ENCODE data around the gene EGR1.

EGR1 gene

DNA sequence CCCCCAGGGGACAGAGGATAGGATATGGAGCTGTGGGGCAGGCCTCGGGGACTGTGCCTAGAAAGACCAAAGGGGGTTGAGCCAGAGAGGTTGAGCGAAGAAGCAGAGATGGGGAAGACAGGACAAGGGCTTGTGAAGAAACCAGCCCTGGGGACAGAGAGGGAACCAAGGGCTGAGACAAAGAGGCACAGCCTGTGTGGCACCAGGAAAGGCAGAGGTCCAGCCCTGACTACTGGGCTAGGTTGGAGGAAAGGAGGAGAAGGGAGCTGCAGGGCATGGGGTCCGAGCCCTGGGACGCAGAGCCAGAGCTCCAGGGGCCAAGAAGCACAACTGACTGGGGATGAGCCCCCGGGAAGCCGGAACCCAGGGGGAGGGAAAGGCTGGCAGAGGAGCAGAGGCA is 17.2 kb upstream of the EGR1 start:
- H3K27ac Mint-ChIP-seq, result no peak overlapping the region
- DNase-seq (no peak), ATAC-seq (no peak)
- no peaks in the 10 kb centered on the region for H3K9me3 Mint-ChIP-seq
- H3K4me3 Mint-ChIP-seq, result no peak overlapping the region
- peaks cover 4% of the 10 kb centered on the region for H3K27me3 Mint-ChIP-seq
- no peaks in the 10 kb centered on the region for H3K36me3 Mint-ChIP-seq (ENCODE audit: low read depth)
- peaks cover 6% of the 10 kb centered on the region for H3K4me1 Mint-ChIP-seq

DNA sequence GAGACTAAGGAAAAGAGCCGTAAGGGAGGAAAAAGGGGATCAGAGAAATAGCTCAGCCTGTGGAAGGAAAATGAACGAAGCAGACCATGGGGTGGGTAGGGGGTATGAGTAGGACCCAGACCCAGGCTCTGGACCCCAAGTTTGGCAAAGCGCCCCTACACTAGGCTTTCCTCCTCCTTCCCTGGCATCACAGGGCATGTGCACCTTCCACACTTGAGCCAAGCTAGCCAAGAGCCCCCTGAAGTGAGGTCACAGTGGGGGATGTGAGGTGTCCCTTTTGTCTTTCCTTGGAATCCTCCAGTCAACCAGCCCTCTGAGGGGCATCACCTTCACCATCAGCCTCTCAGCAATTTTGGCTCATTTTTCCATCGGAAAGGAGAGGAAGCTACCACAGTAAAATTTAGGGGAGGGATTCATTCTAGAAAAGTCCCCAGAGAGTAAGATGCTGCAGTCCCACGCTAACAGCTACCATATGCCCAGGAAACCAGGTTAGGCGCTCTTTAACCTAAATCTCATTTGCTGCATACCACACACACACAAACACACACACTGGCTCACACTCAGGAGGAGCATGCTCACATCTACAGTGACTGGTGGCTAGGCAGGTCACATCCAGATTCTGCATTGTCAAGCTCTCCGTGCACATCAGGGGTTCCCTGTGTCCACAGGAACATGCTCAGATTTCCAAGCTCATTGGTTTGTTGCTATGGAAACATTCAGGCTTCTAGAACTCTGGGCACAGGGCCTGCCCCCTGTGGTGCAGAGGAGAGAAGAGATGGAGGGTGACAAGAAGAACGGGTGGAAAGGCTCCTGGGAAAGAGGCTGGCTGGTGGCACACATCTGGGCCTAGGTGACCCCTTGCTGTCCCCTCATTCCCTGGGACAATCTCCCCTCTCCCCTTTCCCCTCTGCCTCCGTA is 16.5 kb upstream of the EGR1 start:
- H3K27ac Mint-ChIP-seq, result no peak overlapping the region
- DNase-seq, result no peak
- no peaks in the 10 kb centered on the region for H3K9me3 Mint-ChIP-seq
- H3K27me3 Mint-ChIP-seq, result peaks cover 4% of the 10 kb centered on the region
- ATAC-seq, result no peak
- H3K4me1 Mint-ChIP-seq, result peaks cover 6% of the 10 kb centered on the region
- H3K4me3 Mint-ChIP-seq, result no peak overlapping the region
- H3K36me3 Mint-ChIP-seq (ENCODE audit: low read depth), result no peaks in the 10 kb centered on the region

DNA sequence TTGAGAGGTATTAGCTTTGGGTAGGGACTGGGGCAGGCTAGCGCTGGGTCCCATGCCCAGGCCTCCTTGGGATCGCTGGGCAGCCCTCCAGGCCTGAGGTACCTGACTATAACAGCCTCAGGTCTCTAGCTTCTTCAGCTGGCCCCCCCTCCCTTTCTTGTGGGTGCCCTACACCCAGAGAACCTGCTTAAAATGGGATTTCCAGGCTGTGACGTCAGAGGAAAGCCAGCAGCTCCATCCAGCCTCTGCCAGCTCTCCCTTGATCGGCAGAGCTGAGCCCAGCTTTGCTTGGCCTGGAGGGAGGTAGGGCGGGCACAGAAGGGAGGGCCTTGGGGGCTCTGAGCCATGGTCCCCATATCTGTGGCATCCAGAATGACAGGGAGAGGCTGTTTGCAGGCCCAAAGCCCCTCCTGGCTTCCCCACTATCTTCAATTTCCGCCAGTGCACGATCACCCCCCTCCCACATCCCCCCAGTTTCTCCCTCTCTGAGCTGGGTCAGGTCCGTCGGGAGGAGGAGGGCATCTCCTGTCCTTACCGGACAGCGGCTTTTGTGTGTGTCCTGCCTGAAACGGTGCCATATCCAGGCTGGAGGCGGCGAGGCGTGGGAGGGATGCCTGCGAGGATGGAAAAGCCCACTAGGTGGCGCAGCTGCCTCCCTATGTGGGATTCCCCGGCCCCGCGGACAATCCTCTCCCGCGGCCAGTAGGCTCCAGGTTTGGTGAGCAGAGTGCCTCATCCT is 15.6 kb upstream of the EGR1 start:
- DNase-seq, result peak; percentile 92
- H3K4me3 Mint-ChIP-seq, result peak overlapping the region; percentile 21
- H3K27ac Mint-ChIP-seq, result no peak overlapping the region
- peaks cover 4% of the 10 kb centered on the region for H3K27me3 Mint-ChIP-seq
- peak; percentile 70 for ATAC-seq
- peaks cover 6% of the 10 kb centered on the region for H3K4me1 Mint-ChIP-seq
- H3K9me3 Mint-ChIP-seq, result no peaks in the 10 kb centered on the region
- H3K36me3 Mint-ChIP-seq (ENCODE audit: low read depth), result no peaks in the 10 kb centered on the region

DNA sequence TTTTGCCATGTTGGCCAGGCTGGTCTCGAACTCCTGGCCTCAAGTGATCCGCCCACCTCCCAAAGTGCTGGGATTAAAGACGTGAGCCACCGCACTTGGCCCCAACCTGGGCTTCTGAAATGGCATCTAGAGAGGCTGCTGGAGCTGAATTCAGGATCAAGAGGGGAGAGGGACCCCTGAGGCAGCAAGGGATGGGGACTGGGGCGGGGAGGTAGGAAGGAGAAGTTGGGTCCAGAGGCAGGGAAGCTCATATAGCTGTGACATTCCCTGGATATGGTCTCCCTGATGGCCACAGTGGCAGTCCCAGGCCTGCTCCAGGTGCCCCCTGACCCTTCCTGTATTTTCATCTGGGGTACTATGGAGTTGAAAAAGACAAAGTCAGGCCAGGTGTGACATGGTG is 14.3 kb upstream of the EGR1 start:
- H3K4me3 Mint-ChIP-seq, result no peak overlapping the region
- ATAC-seq (no peak), DNase-seq (no peak)
- H3K27ac Mint-ChIP-seq, result no peak overlapping the region
- no peaks in the 10 kb centered on the region for H3K36me3 Mint-ChIP-seq (ENCODE audit: low read depth)
- peaks cover 4% of the 10 kb centered on the region for H3K27me3 Mint-ChIP-seq
- H3K4me1 Mint-ChIP-seq, result peaks cover 6% of the 10 kb centered on the region
- no peaks in the 10 kb centered on the region for H3K9me3 Mint-ChIP-seq

DNA sequence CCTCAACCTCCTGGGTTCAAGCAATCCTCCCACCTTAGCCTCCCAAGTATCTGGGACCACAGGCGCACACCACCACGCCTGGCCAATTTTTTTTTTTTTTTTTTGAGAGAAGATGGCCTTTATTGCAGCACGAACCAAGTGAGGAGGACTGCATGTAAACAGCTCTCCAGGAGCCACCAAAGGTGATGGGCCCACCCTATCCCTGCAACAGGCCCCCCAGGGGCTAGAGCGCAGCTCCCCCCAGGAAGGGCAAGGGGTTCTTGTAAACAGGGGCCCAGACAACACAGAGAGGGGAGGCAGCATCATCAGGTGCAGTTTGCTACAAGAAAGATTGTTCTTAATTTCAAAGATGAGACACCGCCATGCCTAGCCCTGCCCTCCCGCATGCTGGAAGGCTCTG is 12.6 kb upstream of the EGR1 start:
- H3K9me3 Mint-ChIP-seq, result no peaks in the 10 kb centered on the region
- H3K27ac Mint-ChIP-seq, result no peak overlapping the region
- H3K4me3 Mint-ChIP-seq, result no peak overlapping the region
- H3K4me1 Mint-ChIP-seq, result peaks cover 9% of the 10 kb centered on the region
- H3K36me3 Mint-ChIP-seq (ENCODE audit: low read depth), result no peaks in the 10 kb centered on the region
- ATAC-seq, result no peak
- peaks cover 4% of the 10 kb centered on the region for H3K27me3 Mint-ChIP-seq
- no peak for DNase-seq

DNA sequence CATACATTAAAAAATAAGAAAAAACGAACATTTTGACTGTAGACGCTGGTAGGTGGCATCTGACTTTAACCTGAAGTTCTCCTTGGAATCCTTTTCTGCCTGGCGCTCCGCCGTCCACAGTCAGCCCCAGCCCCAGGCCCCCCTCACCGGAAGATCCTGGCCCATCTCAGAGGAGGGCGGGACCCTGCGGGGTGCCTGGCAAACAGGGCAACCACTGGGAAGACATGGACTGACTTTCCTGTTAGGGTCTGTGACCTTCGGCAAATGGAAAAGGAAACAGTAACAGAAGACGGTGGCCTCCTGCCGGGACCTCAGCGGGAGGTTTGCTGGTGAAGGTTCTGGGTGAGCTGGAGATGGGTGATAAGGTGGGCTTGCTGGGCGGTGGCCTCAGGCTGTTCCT is 11.7 kb upstream of the EGR1 start:
- Mint-ChIP-seq H3K36me3 (ENCODE audit: low read depth) (no peaks in the 10 kb centered on the region), H3K4me1 (peaks cover 17% of the 10 kb centered on the region), H3K9me3 (no peaks in the 10 kb centered on the region), H3K4me3 (no peak overlapping the region), H3K27ac (no peak overlapping the region), H3K27me3 (no peaks in the 10 kb centered on the region)
- ATAC-seq (no peak), DNase-seq (no peak)

DNA sequence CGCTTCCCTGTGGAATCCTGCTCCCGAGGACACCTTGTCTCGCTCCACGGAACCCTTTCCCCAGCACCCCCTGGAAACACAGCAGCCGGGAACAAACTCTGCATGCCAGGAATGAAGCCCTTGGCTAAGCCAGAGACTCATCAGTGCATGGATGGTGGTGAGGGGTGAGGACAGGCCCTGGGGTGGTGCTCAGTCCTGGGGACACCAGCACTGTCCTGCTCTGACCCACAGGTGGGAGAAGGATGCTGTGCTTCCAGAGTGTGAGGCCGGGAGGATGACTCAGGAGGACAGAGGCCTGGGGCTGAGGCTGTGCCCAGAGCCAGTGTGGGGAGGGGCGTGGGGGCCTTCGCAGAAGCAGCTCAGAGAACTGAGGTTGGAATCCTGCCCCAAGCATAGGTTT is 11.2 kb upstream of the EGR1 start:
- Mint-ChIP-seq H3K27me3 (no peaks in the 10 kb centered on the region), H3K36me3 (ENCODE audit: low read depth) (no peaks in the 10 kb centered on the region)

DNA sequence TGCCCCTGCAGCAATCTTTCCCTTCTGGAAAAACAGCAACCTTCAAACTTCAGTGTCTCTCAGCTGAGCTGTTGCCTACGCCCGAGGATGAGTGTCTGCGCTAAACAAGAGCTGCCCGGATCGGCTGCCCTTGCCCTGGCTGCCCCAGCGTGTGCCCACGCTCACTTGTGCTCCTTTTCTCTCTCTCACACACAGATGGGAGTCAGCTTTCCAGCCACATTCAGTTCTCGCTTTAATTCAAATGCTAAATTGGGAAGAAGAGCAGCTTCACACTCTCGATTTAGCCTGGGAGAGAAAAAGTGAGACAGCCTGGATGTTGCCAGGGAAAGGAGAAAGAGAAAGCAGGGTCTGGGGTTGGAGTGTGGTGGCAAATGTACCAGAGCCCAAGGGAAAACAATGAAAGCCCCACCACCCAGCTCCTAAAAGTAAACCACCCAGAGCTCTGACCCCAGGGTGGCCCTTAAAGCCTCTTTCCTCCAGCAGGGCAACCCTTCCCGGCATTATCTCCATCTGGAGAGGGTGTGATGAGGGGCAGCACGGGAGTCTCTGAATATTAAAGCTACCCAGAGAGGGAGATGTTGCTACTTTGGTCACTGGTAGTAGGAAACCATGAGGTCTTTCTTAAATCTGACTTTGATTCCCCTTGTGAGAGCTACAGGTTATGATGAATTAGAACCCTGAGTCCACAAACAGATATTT is 9.9 kb upstream of the EGR1 start:
- Mint-ChIP-seq H3K27ac (no peak overlapping the region), H3K4me3 (no peak overlapping the region), H3K36me3 (ENCODE audit: low read depth) (no peaks in the 10 kb centered on the region), H3K9me3 (no peaks in the 10 kb centered on the region), H3K27me3 (no peaks in the 10 kb centered on the region), H3K4me1 (peaks cover 29% of the 10 kb centered on the region)
- ATAC-seq (no peak), DNase-seq (no peak)

More for the DNA sequence above, 11.2 kb upstream of the EGR1 start:
- H3K9me3 Mint-ChIP-seq, result no peaks in the 10 kb centered on the region
- peaks cover 23% of the 10 kb centered on the region for H3K4me1 Mint-ChIP-seq
- DNase-seq (no peak), ATAC-seq (no peak)
- no peak overlapping the region for H3K4me3 Mint-ChIP-seq
- no peak overlapping the region for H3K27ac Mint-ChIP-seq

DNA sequence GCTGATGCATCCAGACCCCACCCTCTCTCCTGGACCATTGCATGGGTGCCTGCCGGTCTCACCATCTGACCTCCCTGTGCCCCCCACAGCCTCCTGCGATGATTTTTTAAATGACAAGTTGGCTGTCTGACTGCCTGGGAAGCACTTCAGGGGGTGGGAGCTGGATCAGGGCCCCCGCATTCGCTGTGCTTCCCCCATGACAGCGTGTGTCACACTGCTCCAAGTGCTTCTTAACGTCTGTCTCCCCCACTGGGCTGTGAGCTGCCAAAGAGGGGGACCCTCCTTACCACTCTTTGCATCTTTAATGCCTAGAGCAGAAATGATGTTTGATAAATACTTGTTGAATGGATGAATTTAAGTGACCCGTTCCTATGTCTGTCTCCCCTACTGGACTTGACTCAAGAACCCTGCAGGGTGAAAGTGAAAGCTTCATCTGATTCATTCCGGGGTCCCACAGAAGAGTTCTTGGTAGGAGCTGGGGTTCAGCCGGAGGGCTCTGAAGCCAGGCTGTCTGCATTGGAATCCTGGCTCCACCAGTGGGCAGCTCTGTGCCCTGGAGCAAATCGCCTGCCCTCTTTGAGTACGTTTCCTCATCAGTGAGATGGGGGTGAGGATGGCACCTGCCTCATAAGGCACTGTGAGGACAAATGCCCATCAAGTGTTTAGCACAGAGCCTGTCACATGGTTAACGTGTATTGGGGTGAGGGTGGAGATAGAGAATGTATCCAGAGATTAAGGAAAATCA is 7.6 kb upstream of the EGR1 start:
- peaks cover 46% of the 10 kb centered on the region for H3K4me1 Mint-ChIP-seq
- no peaks in the 10 kb centered on the region for H3K27me3 Mint-ChIP-seq
- peak overlapping the region; percentile 86 for H3K27ac Mint-ChIP-seq
- H3K4me3 Mint-ChIP-seq, result peak overlapping the region; percentile 72
- no peak for DNase-seq
- ATAC-seq, result no peak
- no peaks in the 10 kb centered on the region for H3K36me3 Mint-ChIP-seq (ENCODE audit: low read depth)
- H3K9me3 Mint-ChIP-seq, result no peaks in the 10 kb centered on the region

DNA sequence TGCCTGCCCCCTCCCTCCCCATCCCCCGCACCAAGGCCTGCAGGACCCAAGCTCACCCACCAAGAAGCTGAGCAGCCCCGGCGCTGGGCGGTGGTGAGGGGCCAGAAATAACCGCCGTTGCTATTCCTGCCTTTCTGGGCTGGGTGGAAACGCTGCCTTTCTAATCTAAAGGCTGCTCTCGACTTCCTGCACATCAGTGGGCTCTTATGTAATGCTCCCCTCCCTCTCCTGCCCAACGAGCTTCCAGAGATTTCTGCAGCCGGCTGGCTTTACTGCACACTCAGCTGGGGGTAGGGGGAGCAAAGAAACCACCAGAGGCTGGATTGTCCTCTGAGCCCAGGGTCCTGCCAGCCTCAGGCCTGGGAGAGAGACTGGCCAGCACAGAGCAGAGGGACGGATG is 6.9 kb upstream of the EGR1 start:
- Mint-ChIP-seq H3K4me3 (peak overlapping the region; percentile 75), H3K27ac (peak overlapping the region; percentile 98), H3K4me1 (peaks cover 49% of the 10 kb centered on the region), H3K27me3 (no peaks in the 10 kb centered on the region), H3K9me3 (no peaks in the 10 kb centered on the region), H3K36me3 (ENCODE audit: low read depth) (no peaks in the 10 kb centered on the region)
- no peak for DNase-seq
- no peak for ATAC-seq

DNA sequence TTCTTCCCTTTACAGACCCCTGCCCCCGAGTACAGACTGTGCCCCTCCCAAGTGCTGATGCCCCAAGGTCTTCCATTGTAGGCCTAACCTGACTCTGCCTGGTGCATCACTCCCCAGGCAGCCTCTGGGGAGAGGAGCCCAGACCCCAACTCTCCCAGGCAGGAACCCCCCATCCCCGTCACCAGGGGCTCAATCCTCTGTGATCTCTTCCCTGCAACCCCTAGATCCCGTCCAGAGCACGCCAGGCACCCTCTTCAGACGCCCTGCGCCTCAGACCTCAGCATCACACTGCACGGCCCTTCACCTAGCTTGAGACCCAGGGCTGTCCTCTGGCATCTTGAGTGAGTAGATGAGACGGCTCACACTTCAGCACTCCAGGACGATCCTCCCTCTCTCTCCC is 6.4 kb upstream of the EGR1 start:
- peaks cover 51% of the 10 kb centered on the region for H3K4me1 Mint-ChIP-seq

DNA sequence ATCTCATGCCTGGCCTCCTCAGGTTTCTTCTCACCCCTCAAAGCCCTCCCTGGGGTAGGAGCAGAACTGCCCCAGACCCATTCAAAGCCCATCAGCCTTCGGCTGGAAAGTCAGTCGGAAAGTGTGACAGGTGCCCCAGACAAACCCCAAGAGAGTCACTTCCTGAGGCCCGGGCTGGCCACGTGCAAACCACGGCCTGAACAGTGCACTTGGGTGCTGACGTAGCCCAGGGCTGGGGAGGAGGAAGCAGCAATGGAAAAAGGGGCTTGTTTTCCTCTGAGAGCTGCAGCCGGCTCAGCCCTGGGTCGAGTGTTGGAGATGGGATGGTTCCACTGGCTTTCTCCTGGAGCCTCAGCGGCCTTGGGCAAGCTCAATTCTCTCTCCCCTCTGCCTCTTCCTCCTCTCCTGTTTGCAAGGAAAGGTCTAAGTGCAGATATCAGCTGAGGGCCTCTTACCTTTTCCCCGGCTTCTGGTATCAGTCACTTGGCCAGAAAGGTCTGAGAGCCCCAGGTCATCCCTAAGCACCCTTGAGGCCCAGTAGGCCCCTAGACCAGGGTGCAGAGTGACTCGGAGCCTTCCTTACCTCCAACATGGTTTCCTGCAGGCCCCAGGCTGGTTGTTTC is 5.9 kb upstream of the EGR1 start:
- Mint-ChIP-seq H3K4me1 (peaks cover 51% of the 10 kb centered on the region), H3K27ac (peak overlapping the region; percentile 98), H3K27me3 (no peaks in the 10 kb centered on the region), H3K9me3 (no peaks in the 10 kb centered on the region), H3K4me3 (peak overlapping the region; percentile 75), H3K36me3 (ENCODE audit: low read depth) (no peaks in the 10 kb centered on the region)
- ATAC-seq, result peak; percentile 87
- DNase-seq, result peak; percentile 90

More for the DNA sequence above, 6.4 kb upstream of the EGR1 start:
- Mint-ChIP-seq H3K27me3 (no peaks in the 10 kb centered on the region), H3K4me3 (peak overlapping the region; percentile 75), H3K36me3 (ENCODE audit: low read depth) (no peaks in the 10 kb centered on the region), H3K27ac (peak overlapping the region; percentile 98), H3K9me3 (no peaks in the 10 kb centered on the region)
- peak; percentile 21 for ATAC-seq
- DNase-seq, result no peak

DNA sequence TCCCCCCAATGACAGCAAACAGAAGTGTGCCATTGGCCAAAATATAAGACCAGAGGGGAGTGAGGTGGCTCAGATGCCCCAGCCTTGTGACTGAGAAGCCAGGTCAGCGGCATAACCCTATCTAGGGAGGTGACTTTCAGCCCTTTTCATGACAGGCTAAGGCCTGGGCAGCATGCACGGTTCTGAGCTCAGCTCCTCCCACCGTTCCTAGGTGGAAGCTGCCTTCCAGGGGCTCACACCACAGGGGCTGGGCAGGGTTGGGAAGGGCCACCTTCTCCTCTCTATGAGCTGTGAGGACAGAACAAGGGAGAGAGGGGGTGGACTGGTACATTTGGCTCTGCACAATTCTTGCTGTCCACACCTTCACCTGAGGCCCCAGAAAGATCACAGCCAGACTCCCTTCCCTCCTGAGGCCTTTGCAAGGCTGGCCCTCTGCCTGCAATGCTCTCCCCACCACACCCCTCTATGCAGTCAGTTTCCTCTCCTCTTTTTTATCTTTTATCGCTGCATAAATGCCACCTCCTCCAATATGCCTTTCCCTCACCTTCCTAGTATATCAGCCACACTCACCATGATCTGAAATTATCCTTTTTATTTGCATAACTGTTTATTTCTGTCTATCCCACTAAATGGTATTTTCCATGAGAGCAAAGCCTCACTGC is 5.1 kb upstream of the EGR1 start:
- Mint-ChIP-seq H3K4me3 (peak overlapping the region; percentile 75), H3K27me3 (no peaks in the 10 kb centered on the region), H3K9me3 (no peaks in the 10 kb centered on the region), H3K4me1 (peaks cover 51% of the 10 kb centered on the region), H3K27ac (peak overlapping the region; percentile 98), H3K36me3 (ENCODE audit: low read depth) (no peaks in the 10 kb centered on the region)
- no peak for DNase-seq
- ATAC-seq, result no peak

All from activated naive CD8-positive, alpha-beta T cell treated with anti-CD3 and anti-CD28 coated beads, Interleukin-2, amount 50 U/mL, for 24 hours (primary cell).